Lower lobe of right lung (tissue), 2 donors: ENCODE data around the gene CORO7. TPM values are rescaled to one million over a fixed set of nuclear protein-coding genes. Genes with fewer than 3 reads are reported as not detected.

ENCODE experiments used
- ATAC-seq, 2 donors: fragments of 200-7000 bp; cut with Tn5 transposase; one replicate each; pipeline ENCODE4 v1.9.1; 2020 to 2022; ENCODE audit warnings: mild to moderate bottlenecking in 2 of 2, moderate library complexity in 2 of 2
- DNase-seq: peaks from one replicate; pipeline ENCODE4 v3.0.0-alpha.2; 2020
- H3K27ac ChIP-seq: fragments of 200-600 bp; one replicate; pipeline ENCODE4 v1.8.0; 2022
- H3K27me3 ChIP-seq: fragments of 200-600 bp; one replicate; pipeline ENCODE4 v1.8.0; 2022; ENCODE audit warnings: low read depth
- H3K36me3 ChIP-seq: fragments of 200-600 bp; one replicate; pipeline ENCODE4 v1.8.0; 2022; ENCODE audit warnings: mild to moderate bottlenecking
- H3K4me1 ChIP-seq: fragments of 200-600 bp; one replicate; pipeline ENCODE4 v1.8.0; 2022
- H3K4me3 ChIP-seq: fragments of 200-600 bp; one replicate; pipeline ENCODE4 v1.8.0; 2022; ENCODE audit warnings: mild to moderate bottlenecking
- H3K9me3 ChIP-seq: fragments of 200-600 bp; one replicate; pipeline ENCODE4 v1.8.0; 2022
- intact Hi-C: fragments of 100-400 bp; cut with DNase I; formaldehyde crosslinking; loops from one replicate; pipeline ENCODE4 v1.11.0; 2022
- total RNA-seq: library from RNA; stranded (reverse); fragmentation: NEBNext Ultra II Directional; extraction: Animal tissue kit (Norgen Biotek cat#: 25700); gene quantifications from one replicate; pipeline ENCODE4 v1.2.1, GENCODE V29; 2021
- TF ChIP-seq, protein P1 (sequence below): fragments of 200-600 bp; IDR thresholded peaks from one replicate; pipeline ENCODE4 v1.8.0; 2022; ENCODE audit warnings: antibody characterized with exemption, mild to moderate bottlenecking
- donor health status: DM: no; HTN: yes; CAD: no; lungs with severe emphysema.

Gene CORO7
- total RNA-seq, 1 donor from 2014 or later, result 58.5 TPM

- H3K4me3 ChIP-seq, result no peak overlapping the region
- no peaks in the 10 kb centered on the region for H3K4me1 ChIP-seq
- H3K9me3 ChIP-seq, result no peaks in the 10 kb centered on the region
- no peak for ATAC-seq
- no peak overlapping the region for H3K27ac ChIP-seq
- intact Hi-C loops, result no loop called here
- TF ChIP-seq, protein P1, sequence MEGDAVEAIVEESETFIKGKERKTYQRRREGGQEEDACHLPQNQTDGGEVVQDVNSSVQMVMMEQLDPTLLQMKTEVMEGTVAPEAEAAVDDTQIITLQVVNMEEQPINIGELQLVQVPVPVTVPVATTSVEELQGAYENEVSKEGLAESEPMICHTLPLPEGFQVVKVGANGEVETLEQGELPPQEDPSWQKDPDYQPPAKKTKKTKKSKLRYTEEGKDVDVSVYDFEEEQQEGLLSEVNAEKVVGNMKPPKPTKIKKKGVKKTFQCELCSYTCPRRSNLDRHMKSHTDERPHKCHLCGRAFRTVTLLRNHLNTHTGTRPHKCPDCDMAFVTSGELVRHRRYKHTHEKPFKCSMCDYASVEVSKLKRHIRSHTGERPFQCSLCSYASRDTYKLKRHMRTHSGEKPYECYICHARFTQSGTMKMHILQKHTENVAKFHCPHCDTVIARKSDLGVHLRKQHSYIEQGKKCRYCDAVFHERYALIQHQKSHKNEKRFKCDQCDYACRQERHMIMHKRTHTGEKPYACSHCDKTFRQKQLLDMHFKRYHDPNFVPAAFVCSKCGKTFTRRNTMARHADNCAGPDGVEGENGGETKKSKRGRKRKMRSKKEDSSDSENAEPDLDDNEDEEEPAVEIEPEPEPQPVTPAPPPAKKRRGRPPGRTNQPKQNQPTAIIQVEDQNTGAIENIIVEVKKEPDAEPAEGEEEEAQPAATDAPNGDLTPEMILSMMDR, result no peak
- H3K36me3 ChIP-seq, result peaks cover 100% of the 10 kb centered on the region
- DNase-seq, result no peak
- H3K27me3 ChIP-seq, result no peaks in the 10 kb centered on the region
Measured at GRCh38 chr16:4443986-4444385, 27.6 kb upstream of the CORO7 start.

GRCh38 chr16:4443271-4443670 lies 26.9 kb upstream of the CORO7 start:
- H3K4me3 ChIP-seq, result no peak overlapping the region
- no peak for DNase-seq
- H3K9me3 ChIP-seq, result no peaks in the 10 kb centered on the region
- peaks cover 100% of the 10 kb centered on the region for H3K36me3 ChIP-seq
- intact Hi-C loops, result no loop called here
- H3K27ac ChIP-seq, result no peak overlapping the region
- H3K27me3 ChIP-seq, result no peaks in the 10 kb centered on the region
- H3K4me1 ChIP-seq, result no peaks in the 10 kb centered on the region
- TF ChIP-seq, protein P1, result no peak
- ATAC-seq, result no peak

DNA sequence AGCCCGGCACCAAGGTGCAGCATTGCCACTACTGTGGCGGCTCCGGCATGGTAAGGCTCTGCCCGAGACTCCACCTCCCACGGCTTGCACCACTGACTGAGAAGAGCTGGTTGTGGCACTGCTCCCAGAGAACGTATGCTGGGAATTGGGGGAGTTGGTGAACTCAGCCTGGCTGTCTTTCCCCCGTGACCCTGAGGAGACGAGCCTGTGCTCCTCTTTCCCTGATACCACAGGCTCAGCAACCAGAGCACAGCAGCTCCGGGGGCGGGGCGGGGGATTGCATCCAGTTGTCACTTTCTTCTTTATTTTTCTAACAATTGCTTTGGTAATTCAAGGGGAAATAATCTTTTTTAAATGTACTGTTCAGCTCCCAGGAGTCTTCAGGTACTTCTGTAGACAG lies 26.0 kb upstream of the CORO7 start:
- peaks cover 100% of the 10 kb centered on the region for H3K36me3 ChIP-seq
- TF ChIP-seq, protein P1, result no peak

DNA sequence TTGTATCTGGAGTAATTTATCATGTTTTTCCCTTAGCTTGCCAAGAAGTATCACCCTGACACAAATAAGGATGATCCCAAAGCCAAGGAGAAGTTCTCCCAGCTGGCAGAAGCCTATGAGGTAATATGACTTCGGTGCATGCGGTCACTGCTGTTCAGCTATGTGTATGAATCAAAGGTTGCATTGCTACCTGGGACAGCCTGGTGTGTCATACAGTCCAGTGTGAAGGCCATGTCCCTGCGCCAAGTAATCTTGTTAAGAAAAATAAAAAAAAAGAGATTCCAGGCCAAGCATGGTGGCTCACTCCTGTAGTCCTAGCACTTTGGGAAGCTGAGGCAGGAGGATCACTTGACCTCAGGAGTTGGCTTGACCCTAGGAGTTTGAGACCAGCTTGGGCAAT lies 21.0 kb upstream of the CORO7 start:
- Histone ChIP-seq H3K36me3 (peaks cover 86% of the 10 kb centered on the region), H3K4me3 (no peak overlapping the region)
- intact Hi-C loops, result no loop called here

More for the DNA sequence above, 26.0 kb upstream of the CORO7 start:
- no peaks in the 10 kb centered on the region for H3K27me3 ChIP-seq
- H3K4me1 ChIP-seq, result no peaks in the 10 kb centered on the region
- H3K9me3 ChIP-seq, result no peaks in the 10 kb centered on the region
- no peak overlapping the region for H3K27ac ChIP-seq
- H3K4me3 ChIP-seq, result no peak overlapping the region
- DNase-seq (no peak), ATAC-seq (no peak)
- intact Hi-C loops, result no loop called here

DNA sequence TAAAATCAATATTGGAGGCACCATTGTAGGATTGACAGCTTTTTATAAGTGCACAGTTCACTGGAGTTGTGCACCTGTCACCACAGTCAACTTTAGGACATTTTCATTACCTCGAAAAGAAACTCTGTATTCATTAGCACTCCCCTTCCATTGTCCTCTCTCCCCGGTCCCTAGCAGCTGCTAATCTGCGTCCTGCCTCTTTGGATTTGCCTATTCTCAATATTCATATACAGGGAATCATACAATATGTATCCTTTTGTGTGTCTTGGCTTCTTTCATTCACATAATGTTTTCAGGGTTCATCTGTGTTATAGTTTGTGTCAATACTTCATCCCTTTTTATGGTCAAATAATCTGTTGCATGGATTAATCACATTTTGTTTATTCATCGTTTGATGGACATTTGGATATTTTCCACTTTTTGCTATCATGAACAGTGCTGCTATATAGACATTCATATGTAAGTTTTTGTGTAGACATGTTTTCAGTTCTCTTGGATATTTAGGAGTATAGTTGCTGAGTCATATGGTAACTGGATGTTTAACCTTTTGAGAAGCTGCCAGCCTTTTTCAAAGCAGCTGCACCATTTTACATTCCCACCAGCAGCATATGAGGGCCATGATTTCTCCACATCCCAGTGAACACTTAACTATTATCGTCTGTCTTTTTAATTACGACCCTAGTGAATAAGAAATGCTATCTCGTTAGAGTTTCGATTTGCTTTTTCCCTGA lies 19.1 kb upstream of the CORO7 start:
- no peak overlapping the region for H3K27ac ChIP-seq
- H3K36me3 ChIP-seq, result peaks cover 82% of the 10 kb centered on the region
- no peak for DNase-seq

More for the DNA sequence above, 21.0 kb upstream of the CORO7 start:
- no peaks in the 10 kb centered on the region for H3K27me3 ChIP-seq
- H3K4me1 ChIP-seq, result no peaks in the 10 kb centered on the region
- DNase-seq (no peak), ATAC-seq (no peak)
- TF ChIP-seq, protein P1, result no peak
- H3K9me3 ChIP-seq, result no peaks in the 10 kb centered on the region
- H3K27ac ChIP-seq, result no peak overlapping the region

More for the DNA sequence above, 19.1 kb upstream of the CORO7 start:
- TF ChIP-seq, protein P1, result no peak
- Histone ChIP-seq H3K27me3 (no peaks in the 10 kb centered on the region), H3K4me3 (no peak overlapping the region), H3K9me3 (no peaks in the 10 kb centered on the region), H3K4me1 (no peaks in the 10 kb centered on the region)
- no peak for ATAC-seq
- intact Hi-C loops, result no loop called here
